ENCODE results near the gene TSPAN6.

- TF ChIP-seq FUS (optimal IDR thresholded peaks at IDR 0.05; ENCODE audit: low read depth, low read length) = no peak
- no peak for TF ChIP-seq POLR2A (conservative IDR thresholded peaks at IDR 0.05)
- no peak for TF ChIP-seq SIX5 (IDR thresholded peaks at IDR 0.05; ENCODE audit: borderline replicate concordance in 1 of 2, insufficient read depth in 1 of 2, low read depth in 1 of 2, low read length in 2 of 2)
- TF ChIP-seq CTCF (IDR thresholded peaks at IDR 0.05 in 2 of 3, conservative IDR thresholded peaks at IDR 0.05 in 1 of 3; ENCODE audit: insufficient read depth in 2 of 3, low read depth in 1 of 3, low read length in 3 of 3) = no peak
- TF ChIP-seq TAF1 (IDR thresholded peaks at IDR 0.05; ENCODE audit: control insufficient read depth, extremely low read depth, insufficient read depth, low read length, severe bottlenecking) = no peak
Measured at GRCh38 chrX:100662796-100663195, 26.2 kb upstream of the TSPAN6 start.
